B cell (primary cell): ENCODE results near the gene UBASH3B. TPM values are rescaled to one million over a fixed set of nuclear protein-coding genes. Genes with fewer than 3 reads are reported as not detected.

Experiments used
- ATAC-seq: fragments of 200-7000 bp; cut with Tn5 transposase; one replicate; pipeline ENCODE4 v1.10.0; 2021; ENCODE audit warnings: low read depth, mild to moderate bottlenecking, moderate number of reproducible peaks, moderate library complexity
- CTCF ChIA-PET: fragments of 350-600 bp; sonication (Branson Sonifier 250); formaldehyde crosslinking; loops from one replicate; lab custom pipeline; 2021; ENCODE audit warnings: antibody characterized with exemption, inconsistent platforms; lab: Charles Lee
- POLR2A ChIA-PET: fragments of 350-600 bp; sonication (Branson Sonifier 250); formaldehyde crosslinking; loops from one replicate; lab custom pipeline; 2021; ENCODE audit warnings: antibody characterized with exemption; lab: Charles Lee
- DNase-seq: peaks from one replicate; pipeline ENCODE4 v3.0.0; 2013
- H2AFZ ChIP-seq: 2 replicates; pipeline ENCODE4 v1.6.1; 2012; ENCODE audit warnings: mild to moderate bottlenecking, low read depth, low read length; ENCODE audit not compliant: insufficient read depth, poor library complexity, severe bottlenecking
- H3K27ac ChIP-seq, 2 donors: 1 replicate in 1 of 2; 2 replicates in 1 of 2; pipeline ENCODE4 v1.5.1; 2012 to 2013; ENCODE audit warnings: low read length in 2 of 2, mild to moderate bottlenecking in 2 of 2, moderate library complexity in 1 of 2
- H3K27me3 ChIP-seq, 4 experiments: fragments of 200-600 bp in 1 of 4; sonication (generic) in 1 of 4; replicated peaks in 1 of 4; 1 replicate in 2 of 4; 2 replicates in 2 of 4; pipeline versions ENCODE4 v1.6.1 to v1.7.0; 2013 to 2016; ENCODE audit warnings: low read length in 3 of 4, mild to moderate bottlenecking in 2 of 4, mixed read lengths in 1 of 4, moderate library complexity in 1 of 4; ENCODE audit not compliant: insufficient read depth in 4 of 4, control insufficient read depth in 3 of 4; ENCODE audit errors: control extremely low read depth in 1 of 4
- H3K36me3 ChIP-seq, 2 experiments: replicated peaks in 1 of 2; 1 replicate in 1 of 2; 2 replicates in 1 of 2; pipeline versions ENCODE4 v1.6.1 to v1.7.1; 2013; ENCODE audit warnings: low read length in 1 of 2; ENCODE audit not compliant: insufficient read depth in 2 of 2, control insufficient read depth in 1 of 2; ENCODE audit errors: control extremely low read depth in 1 of 2, extremely low read depth in 1 of 2
- H3K4me1 ChIP-seq, 2 donors: fragments of 200-600 bp in 1 of 2; sonication (generic) in 1 of 2; 1 replicate in 1 of 2; 2 replicates in 1 of 2; pipeline versions ENCODE4 v1.5.1 to v1.6.1; 2013 to 2017; ENCODE audit warnings: low read length in 2 of 2; ENCODE audit not compliant: control insufficient read depth in 2 of 2, insufficient read depth in 2 of 2
- H3K4me2 ChIP-seq: replicated peaks from 2 replicates; pipeline ENCODE3; 2012; ENCODE audit warnings: mild to moderate bottlenecking, low read depth, low read length; ENCODE audit not compliant: poor library complexity, severe bottlenecking
- H3K4me3 ChIP-seq, 5 experiments: fragments of 200-600 bp in 1 of 5; sonication (generic) in 1 of 5; 1 replicate in 3 of 5; 2 replicates in 2 of 5; pipeline versions ENCODE4 v1.5.1 to v1.7.0; 2011 to 2016; ENCODE audit warnings: low read length in 4 of 5, mild to moderate bottlenecking in 4 of 5, low read depth in 2 of 5, control low read depth in 1 of 5, moderate library complexity in 1 of 5; ENCODE audit not compliant: insufficient read depth in 1 of 5; ENCODE audit errors: control extremely low read depth in 1 of 5, extremely low read depth in 1 of 5
- H3K79me2 ChIP-seq: fragments of 200-600 bp; sonication (generic); one replicate; pipeline ENCODE4 v1.6.0; 2016; ENCODE audit warnings: low read length; ENCODE audit not compliant: control insufficient read depth, insufficient read depth
- H3K9ac ChIP-seq: fragments of 200-600 bp; sonication (generic); 2 replicates; pipeline ENCODE4 v1.6.1; 2017; ENCODE audit warnings: mild to moderate bottlenecking, low read length, moderate library complexity
- H3K9me3 ChIP-seq, 3 donors: one replicate each; pipeline versions ENCODE4 v1.6.1 to v1.7.1; 2013; ENCODE audit warnings: low read length in 2 of 3; ENCODE audit not compliant: control insufficient read depth in 2 of 3, insufficient read depth in 1 of 3; ENCODE audit errors: control extremely low read depth in 1 of 3
- H4K20me1 ChIP-seq: 2 replicates; pipeline ENCODE4 v1.6.0; 2012; ENCODE audit warnings: mild to moderate bottlenecking, low read length; ENCODE audit not compliant: insufficient read depth, control insufficient read depth, poor library complexity, severe bottlenecking
- H3K27ac Mint-ChIP-seq: one replicate; pipeline ENCODE4 v1.8.0; 2021; ENCODE audit warnings: mixed read lengths
- H3K27me3 Mint-ChIP-seq: one replicate; pipeline ENCODE4 v1.8.0; 2021; ENCODE audit warnings: mixed read lengths
- H3K4me1 Mint-ChIP-seq: one replicate; pipeline ENCODE4 v1.8.0; 2021; ENCODE audit warnings: mixed read lengths
- H3K4me3 Mint-ChIP-seq: one replicate; pipeline ENCODE4 v1.8.0; 2021; ENCODE audit warnings: mixed read lengths
- H3K9me3 Mint-ChIP-seq: one replicate; pipeline ENCODE4 v1.8.0; 2022; ENCODE audit warnings: mixed read lengths; ENCODE audit not compliant: insufficient read depth
- EZH2 ChIP-seq: IDR thresholded peaks from 2 replicates; pipeline ENCODE4 v1.6.1; 2012; ENCODE audit warnings: borderline replicate concordance, low read depth, mild to moderate bottlenecking, moderate library complexity, low read length; ENCODE audit not compliant: insufficient read depth, poor library complexity, severe bottlenecking
- WGBS: methylation state at CpG from one replicate; pipeline ENCODE4 v1.1.5; 2013; ENCODE audit warnings: missing lambda C conversion rate; ENCODE audit not compliant: insufficient coverage; 5-methylcytosine and 5-hydroxymethylcytosine counted together
- intact Hi-C: fragments of 100-400 bp; cut with micrococcal nuclease; formaldehyde crosslinking; loops from one replicate; pipeline ENCODE4 v1.10.0; 2022
- polyA plus RNA-seq: library from polyadenylated mRNA; depleted of rRNA; stranded (reverse); fragments of >200 nt; gene quantifications from 2 replicates; pipeline ENCODE4 v1.2.3, GENCODE V29; 2012
- total RNA-seq, 2 donors: library from RNA; stranded (reverse); fragments of 120-200 nt in 1 of 2; gene quantifications; 1 replicate in 1 of 2; 2 replicates in 1 of 2; pipeline versions ENCODE4 v1.2.3 to v1.2.4, GENCODE V29; 2013 to 2022
- TF ChIP-seq, protein P1 (sequence below): fragments of 200-600 bp; IDR thresholded peaks from one replicate; pipeline ENCODE4 v1.8.0; 2022; ENCODE audit warnings: antibody characterized with exemption, mild to moderate bottlenecking

Gene UBASH3B
- total and polyA plus RNA-seq, 2 donors (not counting 1 experiment from before 2014, with no cell fraction given): 2.3 to 3.6 TPM

DNA sequence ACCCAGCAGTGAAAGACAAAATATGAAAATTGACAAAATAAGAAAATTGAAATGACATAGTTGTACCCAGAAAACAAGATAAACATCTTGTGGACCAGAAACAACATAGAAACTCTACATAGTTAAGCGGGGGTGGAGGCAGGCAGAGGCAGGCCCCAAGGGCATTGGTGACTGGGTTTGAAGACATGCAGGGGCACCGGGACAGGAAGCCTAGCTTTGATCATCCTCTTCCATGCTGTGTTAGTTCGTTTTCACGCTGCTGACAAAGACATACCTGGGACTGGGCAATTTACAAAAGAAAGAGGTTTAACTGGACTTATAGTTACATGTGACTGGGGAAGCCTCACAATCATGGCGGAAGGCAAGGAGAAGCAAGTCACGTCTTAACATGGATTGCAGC is 149.3 kb downstream of the UBASH3B start:
- POLR2A ChIA-PET: no interaction called here
- H3K36me3 ChIP-seq: no peaks in the 10 kb centered on the region
- peaks cover 49% of the 10 kb centered on the region for H3K4me1 Mint-ChIP-seq

DNA sequence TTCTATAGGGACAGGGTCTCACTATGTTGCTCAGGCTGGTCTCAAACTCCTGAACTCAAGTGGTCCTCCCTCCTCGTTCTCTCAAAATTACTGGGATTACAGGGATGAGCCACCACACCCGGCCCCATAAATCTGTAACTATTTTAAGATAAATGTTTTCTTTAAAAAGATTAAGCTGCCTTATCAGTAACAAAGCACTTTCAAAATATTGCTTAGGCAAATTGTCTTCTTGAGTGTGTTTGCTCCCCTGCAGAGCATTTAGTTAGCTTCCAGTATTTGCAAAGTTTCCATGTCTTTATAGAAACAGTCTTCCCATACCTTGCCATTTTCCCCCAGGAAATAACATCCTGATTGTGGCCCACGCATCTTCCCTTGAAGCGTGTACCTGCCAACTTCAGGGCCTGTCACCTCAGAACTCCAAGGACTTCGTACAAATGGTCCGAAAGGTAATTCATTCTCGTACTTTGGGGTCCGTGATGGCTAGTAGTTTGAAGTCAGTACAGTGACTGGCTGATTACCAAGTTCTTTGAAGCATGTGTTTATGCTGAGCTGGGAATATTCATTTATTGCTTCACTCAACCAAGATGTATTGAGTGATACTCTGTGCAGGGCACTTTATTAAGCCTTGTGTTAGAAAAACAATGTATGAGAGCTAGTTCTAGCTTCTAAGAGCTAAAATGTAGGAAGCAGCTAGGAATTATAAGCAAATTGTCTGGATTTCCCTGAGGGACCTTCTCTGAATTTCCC is 152.4 kb downstream of the UBASH3B start:
- Mint-ChIP-seq H3K4me3 (peak overlapping the region; percentile 36), H3K9me3 (no peaks in the 10 kb centered on the region), H3K4me1 (peaks cover 52% of the 10 kb centered on the region), H3K27me3 (no peaks in the 10 kb centered on the region), H3K27ac (peak overlapping the region; percentile 1)
- H3K79me2 ChIP-seq: no peaks in the 10 kb centered on the region
- DNase-seq (no peak), ATAC-seq (no peak)
- peaks cover 34 to 39% of the 10 kb centered on the region in 2 donors for H3K4me1 ChIP-seq
- no peaks in the 10 kb centered on the region for H4K20me1 ChIP-seq
- intact Hi-C loops: no loop called here
- peak overlapping the region; percentile 62 for H3K4me2 ChIP-seq
- POLR2A ChIA-PET: no interaction called here
- no peak overlapping the region for H2AFZ ChIP-seq
- H3K4me3 ChIP-seq: peak overlapping the region in 1 of 5 experiments; percentile 10
- no peaks in the 10 kb centered on the region for H3K36me3 ChIP-seq
- no peaks in the 10 kb centered on the region for H3K9me3 ChIP-seq
- WGBS: 94% methylated on average over 5 of the region's 8 CpGs
- CTCF ChIA-PET: interaction anchor here (0.6 to 6.6 kb wide), 9 partner anchors 11 to 213 kb away, joined by 3 to 48 read pairs (median 3); no protein-coding TSS in a partner anchor
- TF ChIP-seq, protein P1, sequence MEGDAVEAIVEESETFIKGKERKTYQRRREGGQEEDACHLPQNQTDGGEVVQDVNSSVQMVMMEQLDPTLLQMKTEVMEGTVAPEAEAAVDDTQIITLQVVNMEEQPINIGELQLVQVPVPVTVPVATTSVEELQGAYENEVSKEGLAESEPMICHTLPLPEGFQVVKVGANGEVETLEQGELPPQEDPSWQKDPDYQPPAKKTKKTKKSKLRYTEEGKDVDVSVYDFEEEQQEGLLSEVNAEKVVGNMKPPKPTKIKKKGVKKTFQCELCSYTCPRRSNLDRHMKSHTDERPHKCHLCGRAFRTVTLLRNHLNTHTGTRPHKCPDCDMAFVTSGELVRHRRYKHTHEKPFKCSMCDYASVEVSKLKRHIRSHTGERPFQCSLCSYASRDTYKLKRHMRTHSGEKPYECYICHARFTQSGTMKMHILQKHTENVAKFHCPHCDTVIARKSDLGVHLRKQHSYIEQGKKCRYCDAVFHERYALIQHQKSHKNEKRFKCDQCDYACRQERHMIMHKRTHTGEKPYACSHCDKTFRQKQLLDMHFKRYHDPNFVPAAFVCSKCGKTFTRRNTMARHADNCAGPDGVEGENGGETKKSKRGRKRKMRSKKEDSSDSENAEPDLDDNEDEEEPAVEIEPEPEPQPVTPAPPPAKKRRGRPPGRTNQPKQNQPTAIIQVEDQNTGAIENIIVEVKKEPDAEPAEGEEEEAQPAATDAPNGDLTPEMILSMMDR: no peak
- TF ChIP-seq EZH2: no peak
- H3K9ac ChIP-seq: peak overlapping the region; percentile 31
- no peak overlapping the region for H3K27ac ChIP-seq
- no peaks in the 10 kb centered on the region for H3K27me3 ChIP-seq

More for the DNA sequence above, 149.3 kb downstream of the UBASH3B start:
- no peaks in the 10 kb centered on the region for H3K79me2 ChIP-seq
- CTCF ChIA-PET: interaction anchor here (5.4 to 6.6 kb wide), 2 partner anchors 8 to 48 kb away, joined by 48 read pairs; no protein-coding TSS in a partner anchor
- no peak overlapping the region for H3K4me3 ChIP-seq
- H2AFZ ChIP-seq: peak overlapping the region; percentile 27
- no peak overlapping the region for H3K27ac ChIP-seq
- Mint-ChIP-seq H3K27me3 (no peaks in the 10 kb centered on the region), H3K27ac (no peak overlapping the region), H3K9me3 (no peaks in the 10 kb centered on the region), H3K4me3 (no peak overlapping the region)
- ATAC-seq (no peak), DNase-seq (no peak)
- TF ChIP-seq, protein P1: no peak
- no peak for TF ChIP-seq EZH2
- peak overlapping the region; percentile 33 for H3K4me2 ChIP-seq
- H4K20me1 ChIP-seq: no peaks in the 10 kb centered on the region
- H3K9ac ChIP-seq: no peak overlapping the region
- WGBS: 33% methylated on average over 6 of the region's 6 CpGs
- peaks cover 33 to 37% of the 10 kb centered on the region in 2 donors for H3K4me1 ChIP-seq
- intact Hi-C loops: no loop called here
- H3K9me3 ChIP-seq: no peaks in the 10 kb centered on the region
- H3K27me3 ChIP-seq: no peaks in the 10 kb centered on the region
